HG02588 (cell line): ENCODE measurements around the gene GBX1.

Experiments
- ATAC-seq: cut with Tn5 transposase; IDR thresholded peaks from one replicate; pipeline ENCODE4 v1.9.1; 2021; ENCODE audit warnings: mild to moderate bottlenecking, moderate library complexity; ENCODE audit not compliant: unreplicated experiment

GBX1 gene

GRCh38 chr7:151194188-151194587, 26.7 kb upstream of the GBX1 start:
- no peak for ATAC-seq

DNA sequence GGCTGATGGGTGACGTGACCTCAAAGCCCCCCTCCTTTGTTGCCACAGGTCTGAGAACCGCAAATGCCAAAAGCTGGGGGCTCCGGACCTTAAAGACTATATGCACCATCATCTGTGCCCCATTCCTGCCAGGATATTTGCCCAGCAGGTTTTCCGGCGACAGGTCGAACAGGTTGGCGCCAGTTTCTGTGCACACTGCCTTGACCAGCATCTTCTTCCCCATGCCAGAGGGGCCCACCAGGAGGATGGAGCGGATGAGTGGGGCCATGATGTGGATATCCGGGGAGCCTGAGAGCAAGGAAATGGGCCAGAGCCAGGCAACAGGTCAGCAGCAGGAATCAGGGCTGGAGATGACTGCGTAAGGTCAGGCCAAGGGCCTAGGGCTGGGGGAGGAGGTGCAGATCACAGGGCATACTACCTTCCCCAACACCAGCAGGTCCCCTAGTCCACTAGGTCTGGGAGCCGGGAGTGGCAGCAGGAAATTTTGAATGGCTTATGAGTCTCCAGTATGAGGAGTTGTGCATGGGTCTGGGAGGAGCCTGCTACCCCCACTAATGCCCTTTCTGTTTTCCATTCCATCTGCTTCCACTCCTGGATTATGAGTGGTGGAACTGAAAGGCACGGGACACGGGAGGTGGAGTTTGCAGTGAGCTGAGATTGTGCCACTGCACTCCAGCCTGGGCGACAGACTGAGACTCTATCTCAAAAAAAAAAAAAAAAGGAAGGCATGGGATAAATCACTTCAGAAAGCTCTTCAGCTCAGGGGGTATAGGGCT, 25.9 kb upstream of the GBX1 start:
- no peak for ATAC-seq

- ATAC-seq: no peak
Measured at GRCh38 chr7:151192002-151192539, 24.6 kb upstream of the GBX1 start.

DNA sequence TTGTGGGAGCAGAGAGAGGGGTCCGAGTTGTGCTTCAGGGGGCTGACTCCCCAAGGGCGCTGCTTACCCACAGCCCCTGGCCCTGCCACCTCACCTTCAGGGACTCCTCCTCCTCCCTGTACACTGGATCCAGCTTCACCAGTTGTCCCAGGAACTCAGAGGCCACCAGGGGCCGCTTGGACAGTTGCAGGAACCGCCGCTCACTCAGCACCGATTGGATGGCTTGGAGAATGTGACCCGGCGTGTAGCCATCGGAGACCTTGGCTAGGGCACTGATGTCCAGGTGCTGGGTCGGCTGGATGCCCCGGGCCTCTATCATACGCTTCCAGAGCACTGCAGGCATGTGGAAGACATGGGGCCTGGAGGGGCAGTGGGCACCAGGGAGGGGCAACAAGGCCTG, 24.1 kb upstream of the GBX1 start:
- no peak for ATAC-seq

- ATAC-seq: no peak
Measured at GRCh38 chr7:151189038-151189437, 21.5 kb upstream of the GBX1 start.

- ATAC-seq: no peak
Measured at GRCh38 chr7:151188252-151188542, 20.7 kb upstream of the GBX1 start.

GRCh38 chr7:151187409-151188251, 20.1 kb upstream of the GBX1 start:
- no peak for ATAC-seq

DNA sequence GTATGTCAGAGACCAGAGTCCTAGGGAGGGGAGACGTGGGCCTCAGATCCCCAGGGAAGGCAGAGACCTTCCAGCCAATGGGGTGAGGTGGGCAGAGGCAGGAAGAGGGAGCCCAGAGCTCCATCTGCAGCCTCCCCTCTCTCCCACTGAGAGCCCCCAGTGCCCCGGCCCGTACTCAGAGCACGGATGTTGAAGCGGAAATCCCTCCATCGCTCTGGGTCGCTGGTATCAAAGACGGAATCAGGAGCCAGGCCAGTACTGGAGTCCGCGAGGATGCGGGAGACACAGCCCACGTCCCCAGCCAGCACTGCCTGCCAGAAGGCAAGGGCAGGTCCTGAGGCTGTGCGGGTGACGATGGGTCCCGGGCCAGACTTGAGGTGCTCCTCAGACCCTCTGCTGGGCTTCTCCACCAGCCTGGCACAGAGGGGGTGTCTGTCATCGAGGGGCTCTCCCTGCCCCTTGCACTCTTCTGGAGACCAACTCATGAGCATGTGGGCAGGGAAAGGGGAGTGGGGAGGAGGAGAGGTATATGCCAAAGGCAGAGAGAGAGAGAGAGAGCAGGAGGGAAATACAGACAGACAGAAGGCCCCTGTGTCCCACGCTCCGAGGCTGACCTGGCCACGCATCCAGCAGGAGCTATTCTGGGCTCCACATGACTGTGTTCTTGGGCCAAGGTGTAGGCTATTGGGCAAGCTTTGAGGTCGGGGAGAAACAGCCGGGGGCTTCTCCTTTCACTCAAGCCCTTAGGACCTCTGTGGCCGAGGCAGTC, 19.3 kb upstream of the GBX1 start, which contains the start of gene ASB10:
ASB10 (minus strand) TSS at position 611 of the 769 bp plus-strand sequence; CDS start at position 491, 120 bp downstream.
- no peak for ATAC-seq

DNA sequence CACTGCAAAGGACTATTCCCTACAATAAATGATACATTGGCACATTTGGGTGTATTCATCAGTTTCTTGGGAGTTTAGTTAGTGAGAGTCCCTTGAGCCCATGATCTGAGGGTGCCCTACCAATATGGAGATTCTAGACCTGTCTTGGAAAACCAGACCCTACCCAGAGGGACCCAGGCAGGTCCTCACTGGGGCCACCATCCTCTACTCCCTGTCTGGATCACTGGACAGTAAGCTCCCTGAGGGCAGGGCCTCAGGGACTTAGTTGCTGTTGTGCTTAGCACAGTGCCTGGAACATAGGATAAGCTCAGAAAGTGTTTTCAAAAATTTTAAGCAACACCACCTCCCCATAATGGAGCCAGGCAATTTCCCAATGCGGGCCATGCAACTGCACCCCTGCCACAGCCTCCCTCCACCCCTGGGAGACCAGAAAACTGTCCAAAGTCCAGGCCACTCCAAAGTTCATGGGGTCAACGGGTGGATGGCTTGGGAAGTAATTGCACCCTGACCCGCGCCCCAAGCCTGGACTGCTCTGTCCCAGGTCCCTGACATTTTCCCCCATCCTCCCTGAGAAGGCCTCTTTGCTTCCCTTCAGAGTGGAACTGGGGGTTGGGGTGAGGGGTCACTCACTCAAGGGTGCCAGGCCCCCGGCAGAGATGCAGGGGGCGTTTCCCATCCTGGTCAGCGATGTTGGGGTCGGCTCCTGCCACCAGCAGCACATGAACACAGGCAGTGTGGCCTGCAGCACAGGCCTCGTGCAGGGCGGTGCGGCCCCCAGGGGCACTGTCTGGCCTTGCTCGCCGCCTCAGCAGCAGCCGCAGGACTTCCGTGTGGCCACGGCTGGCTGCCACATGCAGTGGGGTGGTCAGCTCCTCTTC, 18.5 kb upstream of the GBX1 start:
- ATAC-seq: no peak

DNA sequence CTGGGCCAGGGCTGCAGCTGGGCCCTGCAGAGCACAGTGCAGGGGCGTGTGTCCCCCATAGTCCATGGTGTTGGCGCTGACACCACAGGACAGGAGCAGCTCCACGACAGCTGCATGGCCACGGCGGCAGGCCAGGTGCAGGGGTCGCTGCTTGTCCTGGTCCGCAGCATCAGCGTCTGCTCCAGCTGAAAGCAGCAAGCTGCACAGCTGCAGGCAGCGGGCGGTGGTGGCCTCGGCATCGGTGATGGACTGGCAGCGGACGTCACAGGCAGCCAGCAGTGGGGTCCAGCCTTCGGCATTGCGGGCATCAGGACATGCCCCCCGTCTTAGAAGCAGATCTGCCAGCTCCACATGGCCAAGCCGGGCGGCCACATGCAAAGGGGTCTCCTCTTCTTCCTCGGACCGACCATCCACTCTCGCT, 13.5 kb upstream of the GBX1 start:
- no peak for ATAC-seq

DNA sequence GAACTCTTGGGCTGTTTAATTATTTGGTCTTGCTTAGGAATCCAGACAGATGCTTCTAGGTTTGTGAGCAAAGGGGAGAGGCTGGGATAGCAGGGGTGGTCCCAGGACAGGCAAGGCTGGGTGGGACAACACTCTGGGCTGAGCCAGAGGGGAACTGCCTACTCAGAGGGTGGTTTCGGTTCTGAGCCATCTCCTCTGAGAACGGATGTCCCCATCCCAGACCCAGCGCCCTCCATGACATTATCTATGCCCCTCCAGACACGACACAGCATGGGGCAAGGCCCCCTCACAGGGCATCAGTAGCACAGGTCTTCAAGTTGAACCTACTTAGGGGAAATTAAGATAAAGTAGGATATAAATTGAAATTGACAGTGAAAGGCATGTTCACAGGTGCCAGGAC, 12.5 kb upstream of the GBX1 start:
- no peak for ATAC-seq

GRCh38 chr7:151179287-151179860, 11.9 kb upstream of the GBX1 start:
- no peak for ATAC-seq

DNA sequence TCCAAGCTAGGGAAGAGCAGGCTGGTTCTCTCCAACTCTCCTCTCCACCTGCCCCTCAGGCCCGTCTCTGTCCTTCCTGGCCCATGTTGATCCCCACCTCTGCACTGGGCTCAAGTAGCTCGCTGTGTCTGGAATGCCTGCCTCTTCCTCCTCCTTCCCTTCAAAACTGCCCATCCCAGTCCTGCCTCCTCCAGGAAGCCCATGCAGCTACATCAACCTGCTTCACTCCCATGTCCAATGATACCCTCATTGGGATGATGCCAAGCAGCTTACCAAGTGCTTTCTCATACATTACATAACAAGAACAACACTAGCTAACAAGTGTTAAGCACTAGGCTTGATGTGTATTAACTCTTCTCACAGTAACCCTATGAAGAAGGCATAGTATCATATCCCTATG, 11.3 kb upstream of the GBX1 start:
- ATAC-seq: no peak

- ATAC-seq: no peak
Measured at GRCh38 chr7:151178236-151178635, 10.7 kb upstream of the GBX1 start.

- no peak for ATAC-seq
Measured at GRCh38 chr7:151177310-151177709, 9.8 kb upstream of the GBX1 start.

- no peak for ATAC-seq
Measured at GRCh38 chr7:151176401-151176800, 8.9 kb upstream of the GBX1 start.

DNA sequence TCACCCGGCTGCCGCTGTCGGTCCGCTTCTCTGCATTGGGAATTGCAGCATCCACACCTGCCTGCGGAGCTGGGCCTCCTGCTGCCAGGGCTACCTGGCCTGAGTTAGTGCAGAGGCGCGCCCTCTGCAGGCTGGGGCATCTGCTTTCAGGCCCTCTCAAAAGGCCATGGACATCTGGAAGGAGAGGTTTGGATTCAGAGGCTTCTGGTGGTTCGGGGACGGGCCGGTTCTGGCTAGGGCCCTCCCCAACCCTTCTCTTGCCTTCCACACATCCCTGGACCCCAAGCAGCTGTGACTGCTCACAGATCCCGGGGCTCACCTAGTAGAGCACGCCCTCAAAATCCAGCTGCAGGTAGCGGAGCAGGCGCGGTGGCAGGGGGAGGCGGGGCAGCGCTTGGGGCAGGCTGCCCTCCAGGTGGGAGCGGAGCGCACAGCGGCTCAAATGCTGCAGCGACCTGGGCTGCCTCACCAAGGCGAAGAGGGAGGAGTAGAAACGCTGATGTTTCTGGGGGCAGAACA, 8.4 kb upstream of the GBX1 start:
- ATAC-seq: no peak

DNA sequence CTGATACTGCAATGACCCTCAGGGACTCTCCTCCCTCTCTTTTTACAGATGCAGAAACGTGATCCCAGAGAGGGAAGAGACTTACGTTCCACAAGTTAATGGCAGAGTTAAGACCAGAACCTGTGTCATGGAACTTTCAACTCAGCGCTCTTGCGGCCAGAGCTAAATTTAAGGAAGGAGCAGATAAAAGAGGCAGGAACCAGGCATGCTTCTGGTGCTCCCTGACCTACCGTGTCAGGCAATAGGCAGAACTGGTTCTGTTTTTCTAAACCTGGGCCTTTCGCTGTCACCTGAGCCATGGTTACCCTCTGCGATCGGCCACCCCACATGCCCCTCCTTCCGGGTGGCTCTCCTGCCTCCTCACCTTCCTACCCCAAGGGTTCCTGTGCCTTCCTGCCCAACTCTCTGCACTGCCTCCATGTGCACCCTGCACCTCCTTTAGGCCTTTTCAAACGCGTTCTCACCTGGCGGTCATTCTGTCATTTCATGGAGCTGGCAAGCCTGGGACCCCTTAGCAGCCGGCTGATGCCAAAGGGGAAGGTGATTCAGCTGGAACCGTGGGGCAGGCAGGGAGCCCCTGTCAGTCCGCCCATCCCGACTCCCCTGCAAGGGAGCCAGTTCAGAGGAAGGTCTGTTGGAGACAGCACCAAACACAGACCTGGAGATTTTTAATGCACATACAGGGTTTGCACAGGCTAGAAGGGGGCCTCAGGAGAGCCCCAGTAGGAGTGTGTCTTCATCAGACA, 7.7 kb upstream of the GBX1 start:
- ATAC-seq: no peak
